HUDEP-2 (cell line): ENCODE data around the gene JAG2.
A peak's percentile ranks its signal among the peaks of the same experiment; 100 is the strongest.

Experiments used
- DNase-seq, 76 experiments: peaks; one replicate each; lab custom pipeline; 2025; ENCODE audit not compliant: unreplicated experiment in 76 of 76; lab: John Stamatoyannopoulos, UW

The JAG2 gene

GRCh38 chr14:105185001-105185400 lies 16.4 kb upstream of the JAG2 start:
- no peak for DNase-seq

GRCh38 chr14:105184461-105184860 lies 15.9 kb upstream of the JAG2 start:
- DNase-seq: no peak

- no peak for DNase-seq
Observed at GRCh38 chr14:105182296-105183020, 13.9 kb upstream of the JAG2 start.

- DNase-seq: no peak
Observed at GRCh38 chr14:105181549-105182295, 13.1 kb upstream of the JAG2 start.

GRCh38 chr14:105180592-105181548 lies 12.3 kb upstream of the JAG2 start, which contains the start of gene NUDT14:
Gene NUDT14, minus strand, starts transcription at chr14:105181312. Its CDS starts 103 bp downstream, at chr14:105181209.
- DNase-seq: peak in 65 of 76 experiments; percentile 9 to 86 (median 61)

- no peak for DNase-seq
Observed at GRCh38 chr14:105179191-105179590, 10.6 kb upstream of the JAG2 start.

GRCh38 chr14:105178868-105179140 lies 10.2 kb upstream of the JAG2 start:
- no peak for DNase-seq

- DNase-seq: no peak
Observed at GRCh38 chr14:105178069-105178867, 9.7 kb upstream of the JAG2 start.

GRCh38 chr14:105177082-105177481 lies 8.5 kb upstream of the JAG2 start:
- no peak for DNase-seq

GRCh38 chr14:105176513-105176912 lies 7.9 kb upstream of the JAG2 start:
- DNase-seq: no peak

GRCh38 chr14:105173901-105174894 lies 5.6 kb upstream of the JAG2 start:
- no peak for DNase-seq

- DNase-seq: no peak
Observed at GRCh38 chr14:105173145-105173544, 4.6 kb upstream of the JAG2 start.

- no peak for DNase-seq
Observed at GRCh38 chr14:105172476-105172875, 3.9 kb upstream of the JAG2 start.

- DNase-seq: no peak
Observed at GRCh38 chr14:105171004-105171673, 2.6 kb upstream of the JAG2 start.

GRCh38 chr14:105169776-105170655 lies 1.4 kb upstream of the JAG2 start:
- no peak for DNase-seq

GRCh38 chr14:105168979-105169507 lies 467 bp upstream of the JAG2 start:
- DNase-seq: peak in 31 of 76 experiments; percentile 2 to 67 (median 38)

GRCh38 chr14:105168093-105168420 lies 519 bp downstream of the JAG2 start:
- DNase-seq: peak in 1 of 76 experiments; percentile 11
